Loucy (cell line): ENCODE data around the gene ST6GALNAC1.

Experiments
- H2AFZ ChIP-seq: fragments of 200-600 bp; sonication (generic); 2 replicates; pipeline ENCODE4 v1.6.0; 2016; ENCODE audit warnings: antibody characterized with exemption, mild to moderate bottlenecking, low read length, moderate library complexity
- H3F3A ChIP-seq: fragments of 200-600 bp; 2 replicates; pipeline ENCODE4 v1.6.0; 2016; ENCODE audit warnings: antibody characterized with exemption, low read depth, mild to moderate bottlenecking
- H3K27me3 ChIP-seq: fragments of 200-600 bp; sonication (generic); 2 replicates; pipeline ENCODE4 v1.6.1; 2014; ENCODE audit warnings: low read length, mild to moderate bottlenecking; ENCODE audit not compliant: insufficient read depth, poor library complexity, severe bottlenecking
- H3K36me3 ChIP-seq: fragments of 200-600 bp; sonication (generic); 2 replicates; pipeline ENCODE4 v1.6.1; 2016; ENCODE audit warnings: low read length; ENCODE audit not compliant: insufficient read depth
- H3K4me1 ChIP-seq: fragments of 200-600 bp; sonication (generic); 2 replicates; pipeline ENCODE4 v1.5.1; 2014; ENCODE audit warnings: low read length, mild to moderate bottlenecking; ENCODE audit not compliant: insufficient read depth, poor library complexity, severe bottlenecking
- H3K4me2 ChIP-seq: fragments of 200-600 bp; sonication (generic); 2 replicates; pipeline ENCODE4 v1.6.0; 2014; ENCODE audit warnings: antibody characterized with exemption, low read length, low read depth, mild to moderate bottlenecking; ENCODE audit not compliant: poor library complexity, severe bottlenecking
- H3K4me3 ChIP-seq: fragments of 200-600 bp; sonication (generic); 2 replicates; pipeline ENCODE4 v1.5.1; 2014; ENCODE audit warnings: low read length, mild to moderate bottlenecking, mixed read lengths; ENCODE audit not compliant: poor library complexity, severe bottlenecking
- H3K79me2 ChIP-seq: fragments of 200-600 bp; sonication (generic); 2 replicates; pipeline ENCODE4 v1.6.1; 2014; ENCODE audit warnings: low read length; ENCODE audit not compliant: insufficient read depth
- H3K9ac ChIP-seq: fragments of 200-600 bp; sonication (generic); 2 replicates; pipeline ENCODE4 v1.6.0; 2014; ENCODE audit warnings: mild to moderate bottlenecking, low read depth, low read length, moderate library complexity; ENCODE audit not compliant: poor library complexity, severe bottlenecking
- H3K9me2 ChIP-seq: fragments of 200-600 bp; sonication (generic); replicated peaks from 2 replicates; pipeline ENCODE4 v1.6.1; 2016; ENCODE audit warnings: low read depth, low read length, mixed read lengths
- H3K9me3 ChIP-seq: fragments of 200-600 bp; sonication (generic); 2 replicates; pipeline ENCODE4 v1.6.1; 2014; ENCODE audit warnings: mild to moderate bottlenecking, antibody characterized with exemption, low read length, low read depth; ENCODE audit not compliant: insufficient read depth
- H4K20me1 ChIP-seq: fragments of 200-600 bp; sonication (generic); 2 replicates; pipeline ENCODE4 v1.6.0; 2014; ENCODE audit warnings: antibody characterized with exemption, low read length, mild to moderate bottlenecking; ENCODE audit not compliant: insufficient read depth, poor library complexity, severe bottlenecking
- EZH2phosphoT487 ChIP-seq: fragments of 200-600 bp; IDR thresholded peaks from 2 replicates; pipeline ENCODE4 v1.6.1; 2018; ENCODE audit warnings: antibody characterized with exemption, mild to moderate bottlenecking, moderate library complexity, borderline replicate concordance
- TF ChIP-seq, protein P1 (sequence below): fragments of 200-600 bp; sonication (generic); conservative IDR thresholded peaks from 2 replicates; pipeline ENCODE4 v1.5.1; 2014; ENCODE audit warnings: mild to moderate bottlenecking, antibody characterized with exemption, low read length

ST6GALNAC1 gene

DNA sequence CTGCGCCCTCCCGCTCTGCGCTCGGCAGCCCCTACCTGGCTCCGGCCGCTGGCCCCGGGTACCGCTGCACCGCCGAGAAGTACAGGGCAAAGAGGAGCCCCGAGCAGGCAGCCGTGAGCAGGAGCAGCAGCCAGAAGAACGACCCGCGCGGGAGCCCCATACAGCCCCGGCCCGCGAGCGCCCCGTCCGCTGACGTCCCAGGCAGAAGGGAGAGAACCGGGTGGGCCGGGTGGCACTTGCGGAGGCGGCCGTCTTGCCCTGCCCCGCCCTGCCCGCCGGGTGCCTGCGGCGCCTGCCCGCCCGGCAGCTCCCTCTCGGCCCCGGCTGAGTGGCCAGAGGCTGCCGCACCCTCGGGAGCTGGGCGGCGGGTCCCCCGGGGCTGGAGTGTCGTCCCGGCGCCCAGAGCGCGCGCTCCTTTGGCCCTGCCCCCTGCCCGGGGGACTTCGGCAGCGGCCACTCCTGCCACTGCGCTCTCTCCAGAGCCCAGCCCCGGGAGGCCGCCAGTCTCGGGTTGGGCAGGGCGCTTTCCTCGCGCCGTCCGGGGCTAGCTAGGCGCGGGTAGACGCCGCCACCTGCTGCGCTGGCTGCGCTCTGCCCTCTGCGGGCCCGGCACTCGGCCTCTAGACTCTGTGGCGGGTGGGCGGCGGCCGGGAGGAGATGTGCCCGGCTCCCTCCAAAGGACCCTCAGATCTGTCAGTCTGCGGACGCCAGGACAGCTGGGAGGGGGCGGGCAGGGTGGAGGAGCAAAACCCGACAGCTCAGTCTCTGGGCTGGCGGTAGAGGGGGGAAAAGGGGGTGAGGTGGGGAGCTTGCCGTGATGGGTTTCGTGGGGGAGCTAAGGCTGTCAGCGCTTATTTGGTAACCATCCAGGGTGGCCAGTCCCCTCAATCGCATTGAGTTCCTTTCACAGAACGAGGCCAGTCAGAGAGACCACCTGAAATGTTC lies 57.6 kb downstream of the ST6GALNAC1 start, which contains the start of gene ST6GALNAC2:
Gene ST6GALNAC2, minus strand, starts transcription at position 212 of the 945 bp plus-strand sequence. Its CDS starts 52 bp downstream, at position 160.
- H3K9ac ChIP-seq: no peak within 1 kb of the TSS
- TF ChIP-seq, protein P1, sequence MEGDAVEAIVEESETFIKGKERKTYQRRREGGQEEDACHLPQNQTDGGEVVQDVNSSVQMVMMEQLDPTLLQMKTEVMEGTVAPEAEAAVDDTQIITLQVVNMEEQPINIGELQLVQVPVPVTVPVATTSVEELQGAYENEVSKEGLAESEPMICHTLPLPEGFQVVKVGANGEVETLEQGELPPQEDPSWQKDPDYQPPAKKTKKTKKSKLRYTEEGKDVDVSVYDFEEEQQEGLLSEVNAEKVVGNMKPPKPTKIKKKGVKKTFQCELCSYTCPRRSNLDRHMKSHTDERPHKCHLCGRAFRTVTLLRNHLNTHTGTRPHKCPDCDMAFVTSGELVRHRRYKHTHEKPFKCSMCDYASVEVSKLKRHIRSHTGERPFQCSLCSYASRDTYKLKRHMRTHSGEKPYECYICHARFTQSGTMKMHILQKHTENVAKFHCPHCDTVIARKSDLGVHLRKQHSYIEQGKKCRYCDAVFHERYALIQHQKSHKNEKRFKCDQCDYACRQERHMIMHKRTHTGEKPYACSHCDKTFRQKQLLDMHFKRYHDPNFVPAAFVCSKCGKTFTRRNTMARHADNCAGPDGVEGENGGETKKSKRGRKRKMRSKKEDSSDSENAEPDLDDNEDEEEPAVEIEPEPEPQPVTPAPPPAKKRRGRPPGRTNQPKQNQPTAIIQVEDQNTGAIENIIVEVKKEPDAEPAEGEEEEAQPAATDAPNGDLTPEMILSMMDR: no peak
- no peak for TF ChIP-seq EZH2phosphoT487
- no peaks in the 10 kb centered on the region for H4K20me1 ChIP-seq
- H3K4me2 ChIP-seq: peak within 1 kb of the TSS; percentile 50
- peak within 1 kb of the TSS; percentile 58 for H3K4me3 ChIP-seq
- H3K36me3 ChIP-seq: no peaks in the 10 kb centered on the region
- H3K79me2 ChIP-seq: no peaks in the 10 kb centered on the region
- no peaks in the 10 kb centered on the region for H3K27me3 ChIP-seq
- H3K9me2 ChIP-seq: no peaks in the 10 kb centered on the region
- H3K9me3 ChIP-seq: no peaks in the 10 kb centered on the region
- H2AFZ ChIP-seq: peak within 1 kb of the TSS; percentile 19; the same call in 1 of the 2 replicates
- no peaks in the 10 kb centered on the region for H3K4me1 ChIP-seq
- H3F3A ChIP-seq: no peaks in the 10 kb centered on the region

DNA sequence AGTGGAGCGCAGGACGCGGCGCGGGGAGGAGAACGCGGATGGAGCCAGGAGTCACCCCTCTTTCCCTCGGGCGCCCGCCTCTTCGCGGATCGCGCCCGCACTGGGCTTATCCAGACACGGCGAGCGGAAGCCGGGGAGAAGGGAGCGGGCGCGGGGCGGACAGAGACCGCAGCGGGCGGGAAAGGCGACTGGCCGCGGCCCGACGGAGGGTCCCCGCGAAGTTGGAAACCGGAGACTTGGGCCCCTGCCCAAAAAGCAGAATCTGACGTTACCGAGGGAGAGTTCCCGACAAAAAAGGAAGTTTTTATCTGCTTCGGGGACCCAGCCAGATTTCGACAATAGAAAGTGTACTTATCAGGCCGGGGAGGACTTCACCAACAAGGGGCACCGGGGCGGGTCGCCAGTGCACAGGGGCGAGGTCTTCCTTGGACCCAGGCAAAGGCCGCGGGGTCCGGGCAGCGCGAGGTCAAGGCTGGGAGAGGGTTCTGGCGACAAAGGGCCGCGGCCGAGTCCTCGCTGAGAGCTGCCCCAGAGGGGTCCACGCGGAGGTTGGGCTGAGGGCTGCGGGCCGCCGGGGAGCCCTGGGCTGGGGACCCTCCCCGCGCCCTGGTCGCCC lies 58.4 kb downstream of the ST6GALNAC1 start:
- no peak overlapping the region for H3K9ac ChIP-seq
- no peak overlapping the region for H3K4me2 ChIP-seq

DNA sequence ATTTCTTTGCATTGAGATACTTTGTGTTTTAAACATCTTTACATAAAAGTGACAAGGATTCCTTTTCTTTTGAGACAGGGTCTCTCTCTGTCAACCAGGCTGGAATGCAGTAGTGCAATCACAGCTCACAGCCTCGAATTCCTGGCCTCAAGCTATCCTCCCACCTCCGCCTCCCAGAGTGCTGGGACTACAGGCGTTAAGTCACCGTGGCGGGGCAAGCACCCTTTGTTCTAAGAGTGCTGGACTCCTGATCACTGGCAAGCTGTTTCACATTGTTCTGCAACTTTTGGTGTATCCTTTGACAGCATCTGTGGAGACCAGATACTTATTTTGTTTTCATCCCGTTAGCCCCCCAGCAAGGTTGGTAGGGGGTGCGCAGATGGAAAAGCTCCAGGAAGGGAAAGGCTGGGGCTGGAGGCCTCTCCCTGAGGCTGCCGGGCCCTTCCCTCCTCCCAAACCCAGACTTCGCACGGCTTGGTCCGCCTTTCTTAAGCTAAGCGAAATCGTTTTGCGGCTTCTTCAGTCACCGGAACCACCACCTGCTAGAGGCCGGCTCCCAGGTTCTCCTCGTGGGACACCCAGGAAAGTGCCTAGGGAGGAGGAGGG lies 59.0 kb downstream of the ST6GALNAC1 start:
- Histone ChIP-seq H3K4me2 (no peak overlapping the region), H4K20me1 (no peaks in the 10 kb centered on the region), H3K9me3 (no peaks in the 10 kb centered on the region), H3K36me3 (no peaks in the 10 kb centered on the region), H2AFZ (no peak overlapping the region), H3K27me3 (no peaks in the 10 kb centered on the region), H3K9me2 (no peaks in the 10 kb centered on the region), H3K79me2 (no peaks in the 10 kb centered on the region), H3K9ac (no peak overlapping the region), H3K4me1 (no peaks in the 10 kb centered on the region), H3K4me3 (no peak overlapping the region), H3F3A (no peaks in the 10 kb centered on the region)
- TF ChIP-seq EZH2phosphoT487: no peak
- TF ChIP-seq, protein P1: no peak

More for the DNA sequence above, 58.4 kb downstream of the ST6GALNAC1 start:
- no peaks in the 10 kb centered on the region for H3K79me2 ChIP-seq
- no peaks in the 10 kb centered on the region for H3K4me1 ChIP-seq
- no peaks in the 10 kb centered on the region for H3K27me3 ChIP-seq
- TF ChIP-seq EZH2phosphoT487: no peak
- H3K36me3 ChIP-seq: no peaks in the 10 kb centered on the region
- H3K9me3 ChIP-seq: no peaks in the 10 kb centered on the region
- H3K9me2 ChIP-seq: no peaks in the 10 kb centered on the region
- H3F3A ChIP-seq: no peaks in the 10 kb centered on the region
- H2AFZ ChIP-seq: peak overlapping the region; percentile 19; the same call in 1 of the 2 replicates
- no peaks in the 10 kb centered on the region for H4K20me1 ChIP-seq
- H3K4me3 ChIP-seq: no peak overlapping the region
